GM12865 (cell line): ENCODE data around the gene PLEKHA8.

ENCODE experiments used
- DNase-seq: peaks from one replicate; pipeline ENCODE4 v3.0.0; 2010; ENCODE audit warnings: low read depth
- H3K4me3 ChIP-seq: 2 replicates; pipeline ENCODE4 v1.5.1; 2011; ENCODE audit warnings: mild to moderate bottlenecking, low read depth, low read length, control low read depth
- TF ChIP-seq, protein P1 (sequence below): IDR thresholded peaks from 2 replicates; pipeline ENCODE4 v1.5.1; 2011; ENCODE audit warnings: low read length, control low read depth, low read depth, inconsistent platforms; ENCODE audit not compliant: insufficient read depth; ENCODE audit errors: missing control alignments

Gene PLEKHA8

DNA sequence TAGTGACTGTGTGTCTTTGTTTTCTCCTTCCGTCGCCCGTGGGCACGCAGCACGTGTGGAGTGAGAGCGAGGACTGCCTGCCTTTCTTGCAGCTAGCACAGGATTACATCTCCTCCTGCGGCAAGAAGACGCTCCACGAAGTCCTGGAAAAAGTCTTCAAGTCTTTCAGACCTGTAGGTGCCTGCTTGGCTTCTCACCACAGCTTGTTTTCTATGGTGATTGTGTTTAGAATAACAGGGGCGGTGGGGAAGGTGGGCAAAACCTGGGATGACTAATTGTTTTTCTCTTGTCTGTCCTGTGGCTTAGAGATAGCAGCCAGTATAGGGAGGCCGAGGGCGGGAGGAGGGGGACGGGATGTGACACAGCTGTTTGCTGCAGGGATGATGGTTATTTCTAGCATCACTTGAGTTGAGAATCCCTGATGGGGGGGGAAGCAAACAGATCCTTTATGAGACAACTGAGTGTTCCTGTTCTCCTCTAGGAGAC, 118.0 kb downstream of the PLEKHA8 start:
- DNase-seq = no peak
- TF ChIP-seq, protein P1, sequence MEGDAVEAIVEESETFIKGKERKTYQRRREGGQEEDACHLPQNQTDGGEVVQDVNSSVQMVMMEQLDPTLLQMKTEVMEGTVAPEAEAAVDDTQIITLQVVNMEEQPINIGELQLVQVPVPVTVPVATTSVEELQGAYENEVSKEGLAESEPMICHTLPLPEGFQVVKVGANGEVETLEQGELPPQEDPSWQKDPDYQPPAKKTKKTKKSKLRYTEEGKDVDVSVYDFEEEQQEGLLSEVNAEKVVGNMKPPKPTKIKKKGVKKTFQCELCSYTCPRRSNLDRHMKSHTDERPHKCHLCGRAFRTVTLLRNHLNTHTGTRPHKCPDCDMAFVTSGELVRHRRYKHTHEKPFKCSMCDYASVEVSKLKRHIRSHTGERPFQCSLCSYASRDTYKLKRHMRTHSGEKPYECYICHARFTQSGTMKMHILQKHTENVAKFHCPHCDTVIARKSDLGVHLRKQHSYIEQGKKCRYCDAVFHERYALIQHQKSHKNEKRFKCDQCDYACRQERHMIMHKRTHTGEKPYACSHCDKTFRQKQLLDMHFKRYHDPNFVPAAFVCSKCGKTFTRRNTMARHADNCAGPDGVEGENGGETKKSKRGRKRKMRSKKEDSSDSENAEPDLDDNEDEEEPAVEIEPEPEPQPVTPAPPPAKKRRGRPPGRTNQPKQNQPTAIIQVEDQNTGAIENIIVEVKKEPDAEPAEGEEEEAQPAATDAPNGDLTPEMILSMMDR = no peak
- H3K4me3 ChIP-seq = no peak overlapping the region

DNA sequence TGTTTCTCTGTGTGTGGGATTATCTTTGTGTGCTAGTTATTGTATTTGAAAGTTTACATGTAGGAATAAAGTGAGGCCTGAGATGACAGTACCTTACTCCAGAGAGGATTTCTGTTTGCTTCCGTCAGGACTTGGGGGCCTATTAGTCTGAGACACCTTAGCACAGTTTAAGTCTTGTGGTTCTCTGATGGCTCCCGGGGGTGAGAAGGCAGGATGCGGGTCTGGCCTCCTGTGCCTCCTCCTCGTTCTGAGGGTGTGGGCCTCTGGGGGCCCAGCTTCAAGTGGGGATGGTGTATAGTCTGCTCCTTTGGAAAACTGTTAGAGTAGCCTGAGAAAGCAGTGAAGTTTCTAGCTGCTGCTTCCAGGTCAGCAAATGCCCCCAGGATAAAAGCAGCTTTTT, 119.0 kb downstream of the PLEKHA8 start:
- DNase-seq = no peak
- TF ChIP-seq, protein P1 = no peak
- H3K4me3 ChIP-seq = no peak overlapping the region

DNA sequence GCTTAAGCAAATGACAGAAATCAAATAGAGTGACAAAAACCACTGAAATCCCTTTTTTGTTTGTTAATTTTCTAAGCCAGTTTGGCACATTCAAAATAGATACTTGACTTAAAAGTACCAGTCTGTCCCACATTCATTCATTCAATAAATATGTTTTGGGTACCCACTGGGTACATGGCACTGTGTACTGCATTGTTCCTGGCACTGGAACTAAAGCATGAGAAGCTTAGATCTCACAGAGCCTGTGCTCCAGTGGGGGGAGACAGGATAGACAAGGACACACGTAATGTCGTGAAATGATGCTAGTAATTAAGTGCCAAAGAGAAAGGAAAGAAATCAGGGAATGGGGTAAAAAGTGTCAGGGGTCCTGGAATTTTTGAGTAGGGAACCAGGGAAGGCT, 119.6 kb downstream of the PLEKHA8 start:
- TF ChIP-seq, protein P1 = no peak
- DNase-seq = no peak
- H3K4me3 ChIP-seq = no peak overlapping the region

DNA sequence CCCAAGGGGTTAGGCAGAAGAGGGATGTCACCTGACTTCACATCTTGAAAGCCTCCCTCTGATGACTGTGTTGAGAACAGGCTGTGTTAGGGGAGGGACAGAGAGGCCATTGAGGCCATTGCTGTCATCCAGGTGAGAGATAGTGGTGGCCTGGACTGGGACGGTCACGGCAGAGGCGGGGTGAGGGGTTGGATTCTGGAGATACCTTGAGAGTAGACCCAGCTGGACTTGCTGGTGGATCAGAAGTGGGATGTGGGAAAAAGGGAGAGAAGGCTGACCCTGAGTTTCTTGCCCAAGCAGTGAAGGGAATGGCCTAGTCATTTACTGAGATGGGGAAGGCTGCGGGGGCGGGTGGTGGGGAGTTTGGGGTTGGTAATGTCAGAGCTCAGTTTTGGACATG, 120.2 kb downstream of the PLEKHA8 start:
- no peak for DNase-seq
- no peak overlapping the region for H3K4me3 ChIP-seq
- TF ChIP-seq, protein P1 = no peak

DNA sequence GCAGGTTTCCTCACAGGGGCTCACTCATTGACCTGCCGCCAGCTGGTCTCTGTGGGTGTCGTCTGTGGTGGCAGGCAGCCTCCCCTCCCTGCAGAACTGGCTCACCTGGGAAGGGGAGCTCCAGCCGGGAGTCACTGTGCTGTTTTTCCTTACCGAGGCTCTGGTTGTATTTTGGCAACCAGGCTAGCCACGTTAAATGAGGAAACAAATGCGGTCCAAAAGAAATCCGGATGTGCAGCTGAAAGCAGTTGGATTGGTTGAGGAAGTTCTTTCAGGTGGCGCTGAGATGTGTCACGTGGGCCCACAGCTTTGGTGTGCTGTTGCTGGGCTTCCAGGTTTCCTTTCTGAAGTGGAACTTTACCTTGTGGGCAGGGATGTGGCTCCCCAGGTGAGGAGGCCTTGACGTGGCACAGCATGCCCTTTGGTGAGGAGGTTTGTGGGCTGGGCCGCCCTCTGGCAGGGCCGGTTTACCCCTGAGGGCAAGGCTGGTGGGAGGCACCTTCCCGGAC, 120.8 kb downstream of the PLEKHA8 start:
- TF ChIP-seq, protein P1 = no peak
- DNase-seq = no peak
- H3K4me3 ChIP-seq = no peak overlapping the region

DNA sequence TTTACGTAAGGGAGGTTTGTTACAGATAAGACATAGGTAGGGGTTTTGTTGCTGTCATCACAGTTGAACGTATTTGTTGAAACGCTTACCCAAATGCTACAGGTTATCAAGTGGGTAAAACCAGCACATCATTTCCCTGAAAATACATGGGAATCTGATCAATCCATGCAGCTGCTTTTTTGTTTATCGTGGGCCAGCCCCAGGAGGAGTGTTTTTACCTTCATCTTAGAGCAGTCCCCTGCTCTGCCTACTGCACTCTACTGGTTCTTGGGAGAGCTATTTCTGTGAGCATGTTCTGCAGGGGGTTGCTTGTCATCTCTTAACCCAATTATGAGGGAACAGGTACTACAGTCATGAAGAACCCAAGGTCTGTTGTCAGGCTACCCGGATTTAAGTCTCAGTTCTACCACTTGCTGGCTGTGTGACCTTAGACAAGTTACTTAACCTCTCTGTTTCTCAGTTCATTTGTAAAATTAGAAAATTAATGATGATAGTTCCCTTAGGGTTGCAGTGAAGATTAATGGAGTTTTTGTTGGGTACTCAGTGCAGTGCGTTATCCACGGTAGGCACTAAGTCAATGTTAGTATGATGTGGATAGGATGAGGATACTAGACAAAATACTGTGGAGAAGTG, 121.5 kb downstream of the PLEKHA8 start:
- DNase-seq = no peak
- TF ChIP-seq, protein P1 = no peak
- H3K4me3 ChIP-seq = no peak overlapping the region

DNA sequence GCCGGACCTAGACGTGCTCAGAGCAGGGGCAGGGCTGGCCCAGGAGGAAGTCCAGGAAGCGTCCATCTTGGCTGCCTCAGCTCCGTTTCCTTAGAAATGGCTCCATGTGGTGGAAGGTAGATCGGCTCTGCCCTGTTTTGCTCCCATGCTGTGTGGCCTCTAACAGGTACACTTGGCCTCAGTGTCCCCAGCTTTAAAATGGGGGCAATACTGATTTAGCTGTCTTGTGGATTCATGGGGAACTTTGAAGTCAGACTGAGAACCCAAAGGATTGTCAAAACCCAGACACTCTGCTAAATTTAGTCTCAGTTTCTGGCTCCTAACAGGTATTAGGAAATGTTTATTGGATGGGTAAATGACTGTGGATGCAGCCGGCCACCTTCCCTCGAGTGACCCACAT, 122.5 kb downstream of the PLEKHA8 start:
- DNase-seq = no peak
- no peak overlapping the region for H3K4me3 ChIP-seq
- TF ChIP-seq, protein P1 = no peak
